Dermis blood vessel endothelial cell (primary cell): ENCODE results near the gene MGST2. TPM values are rescaled to one million over a fixed set of nuclear protein-coding genes. Genes with fewer than 3 reads are reported as not detected.
"Not testable (repeated sequence)": the region's sequence is repeated elsewhere in the genome, so short reads cannot be mapped to it uniquely, and the experiment has no call there.

Experiments used
- DNase-seq: peaks from one replicate; pipeline ENCODE4 v3.0.0; 2010
- total RNA-seq: library from RNA; depleted of rRNA; stranded (reverse); fragments of >200 nt; gene quantifications from 2 replicates; pipeline ENCODE4 v1.2.3, GENCODE V29; 2014

MGST2 gene
- total RNA-seq, 1 donor from 2014 or later, result 117 TPM

DNA sequence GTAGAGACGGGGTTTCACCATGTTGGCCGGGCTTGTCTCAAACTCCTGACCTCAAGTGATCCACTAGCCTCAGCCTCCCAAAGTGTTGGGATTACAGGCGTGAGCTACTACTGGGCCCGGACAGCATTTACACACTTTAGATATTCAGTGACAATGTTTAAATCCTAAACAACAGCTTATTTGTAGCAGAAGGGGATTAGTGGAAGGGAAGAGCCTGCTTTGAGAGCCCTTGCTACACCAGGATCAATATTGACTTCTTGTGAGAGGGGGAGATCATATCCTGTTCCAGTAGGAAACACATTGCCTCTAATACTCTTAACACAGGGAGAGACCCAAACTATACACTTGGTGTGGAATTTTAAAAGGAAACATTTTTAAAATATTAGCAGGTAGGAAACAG, 7.1 kb downstream of the MGST2 start:
- DNase-seq, result no peak

DNA sequence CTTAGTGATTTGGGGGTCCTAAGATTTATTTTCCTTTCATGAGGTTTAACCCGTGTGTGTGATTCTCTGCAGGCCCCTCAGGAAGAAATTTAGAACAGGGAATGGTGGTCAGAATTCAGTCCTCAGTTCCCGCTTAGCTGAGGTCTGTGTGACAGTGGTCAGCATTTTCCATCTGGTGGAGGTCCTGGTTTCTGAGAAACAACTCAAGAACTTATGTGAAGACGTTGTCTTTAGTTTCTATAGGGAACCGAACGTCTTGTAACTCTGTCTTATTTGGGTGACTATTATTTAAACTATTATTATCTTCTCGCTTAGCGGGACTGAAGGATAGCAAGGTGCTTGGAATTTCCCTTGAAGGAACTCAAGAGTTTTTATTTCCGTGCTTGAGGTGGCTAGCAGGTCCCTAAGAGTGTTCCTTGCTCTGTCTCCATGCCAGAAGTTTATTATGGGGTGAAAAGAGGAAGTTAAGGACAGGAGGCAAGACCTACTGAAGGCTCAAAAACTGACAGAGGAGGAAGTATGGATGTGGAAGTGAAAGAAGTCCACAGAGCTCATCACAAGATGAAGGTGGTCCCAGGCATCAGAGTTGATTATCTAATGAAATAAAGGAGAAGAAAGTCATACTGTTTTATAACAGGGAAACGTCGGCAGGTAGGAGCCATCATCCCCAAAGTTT, 9.4 kb downstream of the MGST2 start:
- DNase-seq, result no peak

GRCh38 chr4:139675651-139676050, 10.0 kb downstream of the MGST2 start:
- no peak for DNase-seq

GRCh38 chr4:139676365-139676764, 10.7 kb downstream of the MGST2 start:
- no peak for DNase-seq

- no peak for DNase-seq
Observed at GRCh38 chr4:139676913-139677585, 11.4 kb downstream of the MGST2 start.

GRCh38 chr4:139682309-139682708, 16.7 kb downstream of the MGST2 start:
- no peak for DNase-seq

DNA sequence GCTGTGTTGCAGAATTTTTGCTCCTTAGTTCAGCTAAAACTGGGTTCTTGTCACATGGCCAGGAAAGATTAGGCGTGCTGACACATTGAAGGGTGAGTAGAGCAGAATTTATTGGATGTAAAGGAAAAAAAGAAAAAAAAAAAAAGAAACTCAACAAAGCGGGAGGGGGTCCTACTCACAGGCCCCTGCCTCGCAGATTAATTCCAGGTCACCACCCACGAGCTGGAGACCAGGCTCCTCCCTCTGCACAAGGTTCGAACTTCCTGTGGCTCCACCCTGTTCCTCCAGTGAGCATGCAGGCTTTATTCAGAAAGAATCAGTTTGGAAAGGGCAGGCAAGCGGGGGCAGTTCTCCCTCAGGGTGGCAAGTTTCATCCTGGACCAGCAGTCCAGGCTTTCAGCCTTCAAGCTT, 17.1 kb downstream of the MGST2 start:
- no peak for DNase-seq

DNA sequence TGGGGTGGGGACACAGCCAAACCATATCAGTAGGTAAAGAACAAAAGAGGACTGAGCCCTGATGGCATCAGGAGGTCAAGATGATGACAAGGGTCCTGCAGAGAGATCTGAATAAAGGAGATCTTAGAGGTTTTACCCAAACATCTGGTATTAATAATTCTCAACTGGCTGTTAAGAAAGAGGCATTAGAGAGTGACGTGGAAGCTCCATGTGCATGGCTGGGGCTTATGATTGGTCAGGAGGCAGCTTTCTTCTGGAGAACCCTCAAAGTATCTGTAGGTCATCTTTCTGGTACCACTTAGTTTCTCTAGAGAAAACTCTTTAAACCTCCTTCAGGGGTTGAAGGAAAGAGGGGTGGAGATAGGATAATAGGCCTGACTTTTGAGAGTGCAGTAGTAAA, 18.7 kb downstream of the MGST2 start:
- DNase-seq, result no peak

- no peak for DNase-seq
Observed at GRCh38 chr4:139685180-139685579, 19.6 kb downstream of the MGST2 start.

GRCh38 chr4:139686130-139686529, 20.5 kb downstream of the MGST2 start:
- no peak for DNase-seq

DNA sequence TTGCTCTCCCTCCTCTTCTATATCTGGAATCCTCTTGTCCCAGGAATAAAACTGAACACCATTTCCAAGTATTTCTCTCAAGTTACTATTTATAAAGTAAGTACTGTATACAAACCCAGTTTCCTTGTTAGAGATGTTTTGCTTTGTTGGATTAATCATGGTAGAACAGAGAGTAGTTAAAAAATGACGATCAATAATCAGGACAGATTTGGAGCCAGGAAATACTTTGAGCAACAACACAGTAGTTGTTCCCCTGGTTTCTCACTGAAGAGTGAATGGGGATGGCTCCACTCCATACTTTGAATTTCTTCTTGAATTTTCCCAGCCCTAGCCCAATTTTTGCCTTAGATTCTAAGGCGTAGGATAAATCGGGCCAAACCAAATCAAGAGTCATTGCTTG, 21.4 kb downstream of the MGST2 start:
- DNase-seq, result no peak

GRCh38 chr4:139689093-139689722, 23.6 kb downstream of the MGST2 start:
- no peak for DNase-seq

GRCh38 chr4:139690419-139690818, 24.8 kb downstream of the MGST2 start:
- no peak for DNase-seq

- peak; percentile 21 for DNase-seq
Observed at GRCh38 chr4:139692309-139693012, 26.8 kb downstream of the MGST2 start.

DNA sequence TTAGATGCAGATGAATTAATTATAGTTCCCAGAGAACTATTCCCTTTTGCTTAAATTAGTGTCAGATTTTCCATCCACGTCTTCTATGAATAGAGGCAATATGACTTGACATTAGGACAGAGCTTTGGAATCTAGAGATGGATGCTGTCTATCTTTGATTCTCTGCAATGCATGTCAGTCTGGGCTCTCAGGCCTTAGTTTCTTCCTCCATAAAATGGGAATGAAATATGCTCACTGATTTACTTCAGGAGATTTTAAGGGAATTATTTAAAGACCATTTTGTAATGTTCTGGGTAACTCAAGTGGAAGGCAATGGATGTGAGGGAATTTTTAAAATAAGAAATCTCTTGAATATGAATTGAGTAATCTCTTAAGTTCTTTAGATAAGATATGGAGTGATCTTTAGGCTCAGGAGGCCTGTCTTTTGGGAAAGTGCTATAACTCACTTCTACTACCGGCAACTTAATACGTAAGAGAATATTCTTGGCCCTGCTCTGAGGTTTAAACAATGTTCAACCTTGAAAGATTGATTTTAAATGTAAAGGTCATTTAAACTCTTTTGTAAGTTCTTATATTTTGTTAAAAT, 29.0 kb downstream of the MGST2 start:
- no peak for DNase-seq

DNA sequence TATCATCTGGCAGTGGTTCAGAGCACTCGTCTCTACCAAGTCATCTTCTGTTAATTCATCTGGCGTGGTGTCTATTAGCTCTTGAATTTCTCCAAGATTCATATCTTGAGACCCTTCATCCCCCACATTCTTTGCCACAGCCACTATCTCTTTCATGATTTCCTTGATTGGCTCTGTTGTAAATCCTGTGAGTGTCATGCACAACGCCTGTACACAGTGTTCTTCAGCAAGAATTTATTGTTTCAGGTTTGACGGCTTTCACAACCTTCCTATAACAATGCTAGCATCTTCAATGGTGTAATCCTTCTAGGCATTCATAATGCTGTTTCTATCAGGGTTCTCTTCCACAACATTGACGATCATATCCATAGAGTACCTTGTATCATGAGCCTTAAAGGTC, 30.9 kb downstream of the MGST2 start:
- no peak for DNase-seq

GRCh38 chr4:139698167-139698925, 32.7 kb downstream of the MGST2 start:
- not testable (repeated sequence) for DNase-seq

DNA sequence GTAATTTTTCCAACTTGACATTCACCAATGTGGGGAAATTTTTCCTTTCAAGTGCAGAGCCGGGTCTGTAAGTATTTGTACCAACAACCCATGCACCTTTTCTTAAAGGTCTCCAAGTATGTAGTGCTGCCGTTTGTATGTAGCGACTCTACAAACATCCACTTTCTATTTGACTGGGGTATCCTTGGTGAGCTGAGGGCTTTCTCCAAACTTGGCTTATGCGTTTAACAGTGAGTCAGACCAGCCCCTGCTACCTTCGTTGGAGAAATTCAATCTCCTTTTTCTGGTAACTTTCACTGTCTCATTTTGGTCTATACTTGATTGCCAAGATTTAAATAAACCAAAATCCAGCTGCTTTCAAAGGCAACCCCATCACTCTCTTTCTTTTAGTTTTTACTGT, 34.9 kb downstream of the MGST2 start:
- DNase-seq, result no peak

GRCh38 chr4:139704915-139705485, 39.4 kb downstream of the MGST2 start:
- DNase-seq, result peak; percentile 52

GRCh38 chr4:139709660-139710059, 44.0 kb downstream of the MGST2 start:
- no peak for DNase-seq

GRCh38 chr4:139710073-139710472, 44.5 kb downstream of the MGST2 start:
- no peak for DNase-seq

GRCh38 chr4:139711461-139711860, 45.8 kb downstream of the MGST2 start:
- peak; percentile 70 for DNase-seq
